HG02623 (cell line): ENCODE measurements around the gene SLC6A6.

Source experiments
- ATAC-seq: cut with Tn5 transposase; IDR thresholded peaks from one replicate; pipeline ENCODE4 v1.9.1; 2021; ENCODE audit warnings: moderate library complexity; ENCODE audit not compliant: unreplicated experiment

SLC6A6 gene

DNA sequence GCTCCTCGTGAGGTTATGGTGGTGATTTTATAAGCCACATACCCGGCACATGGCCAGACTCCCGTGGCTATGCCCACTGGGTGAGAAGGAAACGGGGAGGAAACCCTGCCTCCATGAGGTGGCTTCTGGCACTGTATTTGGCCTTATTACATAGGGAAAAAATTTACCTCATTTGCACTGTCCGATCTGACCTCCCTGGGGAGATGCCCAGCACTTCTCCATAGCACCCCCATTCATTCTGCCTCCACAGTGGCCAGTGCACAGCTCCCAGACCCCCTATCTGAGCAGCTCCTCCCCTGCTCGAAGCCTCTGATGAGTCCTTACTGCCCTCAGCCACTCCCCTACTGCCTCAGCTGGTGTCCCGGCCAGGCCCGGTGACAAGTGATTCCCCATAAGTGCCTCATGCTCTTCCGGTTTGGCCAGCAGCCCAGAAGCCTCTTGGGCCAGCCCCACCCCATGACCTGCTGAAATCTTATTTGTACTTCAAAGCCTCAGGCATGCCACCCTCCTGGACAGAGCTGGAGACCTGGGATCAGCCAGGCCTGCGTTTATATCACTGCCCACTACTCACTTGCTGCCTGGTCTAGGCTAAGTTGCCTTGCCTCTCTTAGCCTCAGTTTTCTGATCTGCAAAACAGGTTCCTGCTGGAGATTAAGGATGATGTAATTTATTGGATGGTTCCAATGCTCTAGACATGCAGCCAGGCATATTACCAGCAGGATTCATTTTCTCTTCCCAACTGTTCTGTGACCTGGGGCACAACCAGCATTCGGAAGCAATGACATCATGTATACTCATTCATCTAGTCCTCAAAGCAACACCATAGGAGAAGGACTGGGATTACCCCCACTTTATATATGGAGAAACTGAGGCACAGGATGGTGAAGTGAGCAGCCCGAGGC, 30.6 kb upstream of the SLC6A6 start:
- no peak for ATAC-seq

DNA sequence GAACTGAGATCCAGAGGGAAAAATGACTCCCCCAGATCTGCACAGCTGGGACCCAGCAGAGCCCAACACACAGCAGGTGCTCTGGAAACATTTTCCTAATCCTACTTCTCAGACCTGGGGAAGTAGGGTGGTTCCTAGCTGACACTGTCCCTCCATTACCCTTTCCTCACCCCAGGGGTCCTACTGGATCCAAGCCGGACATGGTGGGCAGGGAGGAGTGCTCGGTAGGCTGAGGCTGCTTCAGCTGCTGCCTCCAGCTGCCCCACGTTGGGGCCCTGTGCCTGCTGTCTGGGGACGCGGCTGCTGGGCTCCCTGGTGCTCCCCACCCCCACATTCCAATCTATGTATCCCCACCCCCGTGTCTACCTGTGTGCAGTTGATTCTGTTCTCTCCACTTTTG, 29.8 kb upstream of the SLC6A6 start:
- no peak for ATAC-seq

DNA sequence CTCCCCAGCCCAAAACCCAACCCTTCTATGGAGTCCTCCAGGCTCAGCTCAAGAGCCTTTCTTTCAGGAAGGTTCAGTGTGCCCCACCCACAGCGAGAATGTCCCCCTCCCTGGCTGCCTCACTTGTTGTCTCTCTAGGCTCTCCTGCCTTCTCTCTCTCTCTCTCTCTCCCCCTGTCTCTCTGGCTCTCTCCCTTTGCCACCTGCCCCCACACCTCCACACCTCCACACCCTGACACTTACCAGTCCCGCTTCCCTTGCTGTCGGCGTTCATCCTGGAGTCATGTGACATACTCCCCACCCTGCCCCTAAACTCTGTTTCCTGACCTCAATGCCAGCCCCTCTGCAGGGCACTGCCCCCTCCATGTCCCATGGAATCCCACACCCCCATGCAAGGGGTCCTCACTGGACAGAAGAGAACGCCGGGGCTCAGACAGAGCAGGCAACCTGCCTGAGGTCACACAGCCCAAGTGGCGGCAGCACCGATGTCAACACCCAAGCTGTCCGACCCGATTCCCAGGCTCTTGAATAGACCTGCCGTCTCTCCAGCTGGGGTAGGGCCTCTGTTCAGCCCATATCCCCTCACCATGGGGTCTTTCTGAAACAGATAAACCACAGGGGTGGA, 28.5 kb upstream of the SLC6A6 start:
- no peak for ATAC-seq

DNA sequence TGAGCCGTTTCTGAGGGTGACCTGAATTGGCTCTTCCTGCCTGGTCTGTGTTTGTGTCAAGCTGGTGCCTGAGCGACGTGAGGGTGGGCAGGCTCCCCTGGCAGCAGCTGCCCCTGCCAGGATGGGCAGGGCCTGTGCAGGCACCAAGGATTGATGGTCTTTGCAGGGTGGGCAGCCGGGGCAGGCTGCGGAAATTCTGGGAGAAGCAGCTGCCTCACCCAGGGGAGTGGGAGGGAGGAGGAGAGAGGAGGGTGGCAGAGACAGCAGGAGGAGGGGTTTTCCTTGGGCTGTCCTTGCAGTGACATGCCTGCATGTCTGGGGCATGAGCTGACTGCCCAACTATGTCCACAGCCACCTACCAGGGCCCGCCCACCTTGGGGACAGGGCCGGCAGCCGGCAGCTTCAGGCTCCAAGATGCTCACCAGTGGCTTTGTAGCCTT, 27.9 kb upstream of the SLC6A6 start:
- ATAC-seq, result no peak

DNA sequence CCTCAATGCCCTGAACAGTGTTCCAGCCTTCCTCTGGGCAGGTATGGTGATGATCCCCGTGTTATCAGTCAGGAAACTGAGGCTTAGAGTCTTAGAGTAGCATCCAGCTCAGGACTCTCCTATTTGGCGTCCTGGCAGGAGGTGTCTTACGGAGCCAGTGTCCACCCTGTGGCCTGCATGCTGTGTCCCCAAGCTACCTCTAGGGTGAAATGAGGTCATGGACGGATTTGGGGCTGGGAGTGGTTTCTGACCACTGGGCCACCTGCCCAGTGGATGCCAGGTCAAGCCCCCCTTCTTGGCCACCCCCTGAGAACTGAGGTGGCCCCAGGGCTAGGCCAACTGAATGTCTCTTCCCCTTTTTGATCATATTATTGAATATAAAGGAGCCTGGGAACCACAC, 27.2 kb upstream of the SLC6A6 start:
- ATAC-seq, result no peak

DNA sequence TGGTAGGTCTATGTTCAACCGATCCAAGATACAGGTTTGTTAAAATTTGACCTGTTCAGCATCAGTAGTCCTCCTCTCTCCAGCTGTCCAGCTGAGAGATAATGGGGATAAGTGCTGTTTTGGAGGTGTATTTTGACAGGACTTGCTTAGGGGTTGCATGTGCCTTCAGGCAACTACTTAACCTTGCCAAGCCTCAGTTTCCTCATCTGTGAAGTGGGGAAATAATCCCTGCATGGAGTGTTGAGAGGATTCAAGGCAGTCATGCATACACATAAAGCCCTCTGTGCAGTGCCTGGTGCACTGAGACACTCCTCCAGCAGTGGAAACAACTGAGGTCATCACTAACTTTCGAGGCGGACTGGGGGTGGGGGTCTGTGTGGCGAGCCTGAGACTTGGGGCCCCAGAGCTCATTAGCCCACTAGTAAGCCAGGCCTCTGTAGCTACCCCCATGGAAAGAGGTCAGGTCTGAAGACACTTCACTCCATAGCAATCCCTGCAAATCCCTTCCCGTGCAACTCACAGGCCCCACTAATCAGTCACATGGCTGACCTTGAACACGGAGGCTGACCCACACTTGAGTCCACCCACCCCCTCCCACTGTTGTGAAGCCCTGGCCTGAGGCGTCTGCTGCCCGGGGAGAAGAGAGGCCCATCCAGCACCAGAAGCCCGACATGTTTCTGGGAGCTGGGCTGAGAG, 25.9 kb upstream of the SLC6A6 start:
- no peak for ATAC-seq

DNA sequence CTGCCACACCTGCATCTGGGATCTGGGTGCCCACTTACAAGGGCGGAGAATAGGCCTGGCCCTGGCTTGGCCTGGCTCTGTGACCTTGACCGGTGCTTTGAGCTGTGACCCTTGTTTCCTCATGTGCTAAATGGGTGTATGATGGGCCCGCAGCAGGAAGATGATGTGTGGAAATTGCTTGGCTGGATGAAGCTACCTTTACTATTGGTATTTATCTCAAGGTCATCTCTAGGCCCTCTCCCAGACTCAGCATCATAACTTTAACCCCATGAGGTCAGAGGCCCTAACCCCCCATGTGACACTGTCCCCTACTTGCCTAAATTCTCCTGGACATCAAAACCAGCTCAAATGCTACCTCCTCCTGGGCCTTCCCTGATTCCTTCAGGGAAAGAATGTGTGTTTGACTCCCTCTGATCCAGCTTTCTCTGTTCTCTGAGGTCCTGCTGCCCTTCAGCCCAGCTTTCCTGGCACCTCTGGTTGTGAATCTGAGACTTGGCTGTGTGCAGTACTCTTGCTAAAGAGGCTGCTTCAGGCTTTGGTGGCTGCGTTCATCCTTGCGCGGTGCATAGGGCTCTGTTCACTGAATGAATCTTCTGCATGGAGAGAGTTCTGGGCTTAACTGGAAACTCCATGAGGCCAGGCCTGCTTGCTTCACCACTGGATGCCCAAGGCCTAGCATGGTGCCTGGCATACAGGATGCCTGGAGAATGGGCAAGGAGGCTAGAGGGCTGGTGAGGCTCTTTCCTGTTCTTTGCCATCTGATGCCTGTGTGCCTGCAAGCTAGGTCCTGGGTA, 25.2 kb upstream of the SLC6A6 start:
- no peak for ATAC-seq

DNA sequence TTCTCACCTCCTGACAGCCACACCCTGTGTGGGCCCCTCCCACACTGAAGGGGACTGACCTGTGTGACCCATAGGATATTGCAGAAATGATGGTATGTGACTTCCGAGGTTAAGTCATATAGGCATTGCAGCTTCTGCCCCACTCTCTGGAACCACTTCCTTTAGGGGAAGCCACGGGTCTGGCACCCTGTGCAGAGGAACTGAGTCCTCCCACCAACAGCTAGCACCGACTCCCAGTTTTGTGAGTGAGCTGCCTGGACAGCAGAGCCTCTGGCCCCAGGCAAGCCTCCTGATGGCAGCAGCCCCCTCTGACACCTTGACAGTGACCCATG, 24.6 kb upstream of the SLC6A6 start:
- peak; percentile 64 for ATAC-seq

DNA sequence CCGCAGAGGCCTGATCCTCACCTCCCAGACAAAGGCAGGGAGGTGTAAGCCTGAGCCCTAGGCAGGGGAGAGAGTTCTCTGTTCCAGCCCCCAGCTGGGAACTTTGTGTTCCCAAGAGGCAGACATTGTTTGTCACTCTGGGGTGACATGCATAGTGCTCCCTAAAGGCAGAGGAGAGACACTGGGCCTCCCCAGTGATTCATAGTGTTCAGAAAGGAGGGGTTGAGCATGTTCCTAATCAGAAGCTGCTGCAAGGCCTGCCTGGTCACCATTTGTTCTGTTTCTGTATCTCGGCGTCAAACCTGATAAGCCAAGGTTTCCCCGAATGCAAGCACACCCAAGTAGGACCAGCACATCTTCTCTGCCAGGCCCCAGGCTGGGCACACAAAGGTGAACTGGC, 24.0 kb upstream of the SLC6A6 start:
- ATAC-seq, result no peak

DNA sequence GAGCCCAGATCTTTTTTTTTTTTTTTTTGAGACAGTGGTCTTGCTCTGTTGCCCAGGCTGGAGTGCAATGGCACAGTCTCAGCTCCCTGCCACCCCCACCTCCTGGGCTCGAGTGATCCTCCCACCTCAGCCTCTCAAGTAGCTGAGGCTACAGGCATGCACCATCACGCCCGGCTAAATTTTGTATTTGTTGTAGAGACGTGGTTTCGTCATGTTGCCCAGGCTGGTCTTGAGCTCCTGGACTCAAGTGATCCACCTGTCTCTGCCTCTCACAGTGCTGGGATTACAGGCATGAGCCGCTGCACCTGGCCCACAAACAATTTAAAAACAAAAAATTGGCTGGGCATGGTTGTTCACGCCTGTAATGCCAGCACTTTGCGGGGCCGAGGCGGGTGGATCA, 22.6 kb upstream of the SLC6A6 start:
- no peak for ATAC-seq

DNA sequence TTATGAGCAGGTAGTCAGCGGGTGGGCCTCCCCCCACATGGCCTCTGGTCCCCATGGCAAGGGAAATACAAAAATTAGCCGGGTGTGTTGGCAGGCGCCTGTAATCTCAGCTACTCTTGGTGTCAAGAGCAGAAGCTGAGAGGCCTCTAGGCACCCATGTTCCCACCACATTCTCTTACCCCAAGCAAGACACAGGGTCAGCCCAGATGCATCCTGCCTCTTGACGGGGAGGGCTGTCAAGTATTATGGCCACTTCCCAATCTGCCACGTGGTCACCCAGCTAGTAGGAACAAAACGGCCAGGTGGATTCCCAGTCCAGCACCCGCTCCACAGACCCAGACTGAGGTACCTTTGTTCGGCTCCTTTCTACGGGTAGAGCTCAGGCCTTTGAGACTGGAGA, 16.2 kb upstream of the SLC6A6 start:
- no peak for ATAC-seq

DNA sequence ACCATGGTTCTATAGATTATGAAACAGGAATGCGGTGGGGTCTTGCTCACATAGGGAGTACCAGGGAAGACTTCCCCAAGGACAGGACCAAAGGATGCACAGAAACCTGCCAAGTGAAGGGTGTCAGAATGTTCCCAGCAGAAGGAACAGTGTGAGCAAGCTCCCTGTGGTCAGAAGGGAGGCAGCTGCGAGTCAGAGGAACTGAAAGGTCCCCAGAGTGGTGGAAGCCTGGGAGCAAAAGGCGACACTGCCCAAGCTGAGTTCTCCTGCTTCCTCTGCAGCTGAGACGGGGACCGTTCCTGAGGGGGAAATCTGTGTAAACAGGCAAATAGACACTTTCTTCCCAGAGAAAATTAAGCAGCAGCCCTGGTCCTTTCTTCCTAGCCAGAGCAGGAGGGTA, 14.2 kb upstream of the SLC6A6 start:
- no peak for ATAC-seq

DNA sequence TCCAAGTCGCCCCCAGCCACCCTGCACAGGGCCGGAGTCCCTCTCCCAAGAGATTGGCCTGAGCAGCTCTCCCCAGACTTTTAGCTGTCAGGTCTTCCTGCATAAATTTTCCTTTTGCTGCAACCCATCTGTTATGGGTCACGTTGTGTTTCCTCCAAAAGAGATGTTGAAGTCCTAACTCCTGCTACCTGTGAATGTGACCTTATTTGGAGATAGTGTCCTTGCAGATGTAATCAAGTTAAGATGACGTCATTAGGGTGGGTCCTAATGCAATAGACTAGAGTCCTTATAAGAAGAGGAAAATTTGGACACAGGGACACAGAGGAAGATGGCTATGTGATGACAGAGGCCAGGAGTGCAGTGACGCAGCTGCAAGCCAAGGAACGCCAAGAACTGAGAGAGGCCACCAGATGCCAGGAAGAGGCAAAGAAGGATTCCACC, 13.2 kb upstream of the SLC6A6 start:
- ATAC-seq, result no peak

DNA sequence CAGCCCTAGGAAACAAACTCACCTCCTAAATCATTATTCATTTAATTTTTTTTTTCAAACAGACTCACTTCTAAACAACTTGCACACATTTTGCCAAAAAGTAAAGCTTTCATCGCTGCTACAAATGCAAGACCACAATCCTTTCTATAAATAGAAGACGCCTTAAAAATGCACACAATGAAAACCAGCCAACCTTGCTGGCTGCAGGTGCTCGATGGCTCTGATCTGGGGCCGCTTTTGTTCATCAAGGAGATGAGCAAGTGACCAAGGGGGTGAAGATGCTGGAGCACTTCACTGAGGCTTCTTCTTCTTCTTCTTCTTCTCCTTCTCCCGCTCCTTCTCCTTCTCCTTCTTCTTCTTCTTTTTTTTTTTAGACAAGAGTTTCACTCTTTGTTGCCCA, 12.7 kb upstream of the SLC6A6 start:
- ATAC-seq, result no peak

DNA sequence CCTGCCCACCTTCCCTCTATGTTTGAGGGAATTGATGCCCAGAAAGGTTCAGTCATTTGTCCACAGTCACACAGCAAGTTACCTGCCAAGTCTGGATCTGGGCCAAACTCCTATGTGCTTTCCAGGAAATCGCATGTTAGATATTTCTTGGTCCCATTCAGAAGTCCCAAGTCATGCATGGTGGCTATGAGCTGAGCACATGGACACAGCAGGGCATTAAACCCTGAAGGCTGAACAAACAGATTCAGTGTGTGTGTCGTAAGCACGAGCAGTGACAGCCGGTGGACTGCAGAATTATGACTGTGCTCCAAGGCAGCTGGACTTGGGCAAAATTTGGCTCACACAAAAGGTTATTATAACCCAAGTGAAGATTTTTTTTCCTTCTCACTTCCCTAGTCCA, 11.4 kb upstream of the SLC6A6 start:
- ATAC-seq, result no peak

DNA sequence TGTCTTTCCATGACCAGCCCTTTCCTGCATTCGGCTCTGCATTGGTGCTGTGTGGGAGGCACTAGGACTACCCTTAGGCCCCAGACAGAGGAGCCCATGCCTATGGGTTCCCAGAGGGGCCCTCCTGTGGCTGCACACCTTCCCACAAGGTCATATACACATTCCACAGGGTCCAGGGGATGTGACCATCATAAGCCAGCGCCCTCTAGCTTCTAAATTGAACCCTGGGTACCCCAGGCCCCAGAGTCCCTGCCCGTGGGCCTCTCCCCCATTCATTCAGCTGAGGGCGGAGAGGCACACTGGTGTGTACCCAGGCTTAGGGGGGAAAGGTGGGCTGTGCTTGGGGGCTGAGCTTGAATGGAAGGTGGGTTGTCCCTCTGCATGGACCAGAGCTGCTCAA, 10.2 kb upstream of the SLC6A6 start:
- ATAC-seq, result no peak

DNA sequence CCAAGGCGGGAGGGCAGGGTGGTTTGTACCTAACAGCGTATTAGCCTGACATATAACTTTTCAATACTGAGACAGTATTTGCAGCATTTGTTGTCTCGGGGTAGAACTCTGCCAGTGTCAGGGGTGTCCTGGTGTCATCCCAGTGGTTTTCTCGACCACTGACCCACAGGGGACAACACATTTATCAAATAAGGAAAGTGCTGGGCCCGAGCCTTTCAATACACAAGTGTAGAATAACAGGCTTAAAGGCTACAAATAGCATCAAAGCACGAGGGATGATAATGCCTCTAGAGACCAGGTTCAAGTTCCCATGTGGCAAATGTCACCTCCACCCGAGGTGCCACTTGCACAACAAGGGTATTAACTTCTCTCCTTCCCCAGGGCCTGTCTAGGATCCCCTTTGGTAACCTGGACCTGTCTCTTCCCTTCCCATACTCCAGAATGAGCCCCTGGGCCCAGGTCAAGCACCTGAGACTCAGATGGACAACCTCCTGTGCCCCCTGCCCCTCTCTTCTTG, 9.5 kb upstream of the SLC6A6 start:
- no peak for ATAC-seq

DNA sequence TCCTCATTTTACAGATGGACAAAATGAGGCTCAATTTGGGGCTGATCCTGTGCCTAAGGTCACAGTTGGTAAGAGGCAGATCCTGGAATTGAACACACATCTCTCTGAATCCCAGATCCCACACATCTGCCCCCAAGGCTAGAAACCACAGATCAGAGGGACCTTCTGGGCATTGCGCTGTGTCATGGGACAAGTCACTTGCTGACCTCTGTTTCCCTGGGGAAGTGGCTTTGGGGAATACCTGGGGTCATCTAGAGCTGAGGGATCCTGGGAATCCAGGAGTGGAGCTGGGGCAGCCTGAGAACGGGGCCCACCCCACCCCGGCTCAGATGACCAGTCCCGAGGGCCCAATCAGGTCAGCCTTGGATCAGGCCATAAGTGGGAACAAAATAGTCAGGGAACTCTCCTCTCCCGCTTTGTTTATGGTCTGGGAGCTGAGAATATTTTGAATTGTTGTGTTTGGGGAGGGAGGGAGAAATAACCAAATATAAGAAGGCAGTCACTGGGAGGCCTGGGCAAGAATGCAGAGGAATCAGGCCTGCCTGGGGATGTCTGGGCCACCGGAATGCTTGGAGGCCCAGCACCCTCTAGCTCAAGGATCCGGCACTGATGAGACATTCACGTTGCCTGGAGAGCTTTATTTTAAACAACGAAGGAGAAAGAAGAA, 8.8 kb upstream of the SLC6A6 start:
- ATAC-seq, result no peak

DNA sequence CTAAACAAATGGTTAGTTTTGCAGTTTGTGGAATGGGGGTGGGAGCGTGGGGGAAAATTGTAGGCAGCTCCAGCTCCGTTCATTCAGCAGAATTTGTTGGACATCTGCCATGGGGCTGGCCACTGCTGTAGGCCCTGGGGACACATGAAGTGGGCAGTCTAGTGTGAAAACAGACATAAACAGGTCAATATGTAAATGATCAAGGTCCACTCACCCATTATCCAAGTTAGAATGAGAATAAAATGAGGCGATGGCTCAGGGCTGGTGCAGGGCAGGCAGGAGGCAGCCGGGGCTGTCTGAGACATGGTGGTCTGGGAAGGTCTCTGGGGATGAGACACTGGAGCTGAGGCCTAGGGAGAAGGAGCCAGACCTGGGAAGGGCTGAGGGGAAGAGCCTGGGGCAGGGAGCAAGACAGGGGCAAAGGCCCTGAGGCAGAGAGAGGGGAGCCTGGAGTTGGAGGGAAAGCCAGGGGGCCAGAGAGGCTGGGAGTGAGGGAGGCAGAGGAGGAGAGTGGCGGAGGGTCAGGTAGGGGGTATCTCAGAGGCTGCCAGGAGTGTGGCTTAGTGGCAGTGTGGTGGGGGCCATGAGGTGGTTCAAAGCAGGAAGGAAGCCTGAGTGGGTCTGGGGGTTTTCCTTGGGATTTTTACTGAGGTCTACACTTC, 6.2 kb upstream of the SLC6A6 start:
- ATAC-seq, result no peak

DNA sequence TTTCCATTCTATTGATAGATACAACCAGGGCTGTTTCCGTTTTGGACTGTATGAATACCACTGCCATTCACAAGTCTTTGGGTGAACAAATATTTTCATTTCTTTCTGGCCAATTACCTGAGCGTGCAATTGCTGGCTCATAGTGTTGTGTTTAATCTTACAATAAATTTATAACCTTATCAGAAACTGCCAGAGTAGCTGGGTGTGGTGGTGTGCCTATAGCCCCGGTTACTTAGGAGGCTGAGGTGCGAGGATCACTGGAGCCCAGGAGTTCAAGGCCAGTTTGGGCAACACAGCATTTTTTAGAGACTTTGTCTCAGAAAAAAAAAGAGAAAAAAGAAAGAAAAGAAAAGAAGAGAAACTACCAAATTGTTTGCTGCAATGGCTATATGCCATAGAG, 5.4 kb upstream of the SLC6A6 start:
- no peak for ATAC-seq
